NCI-H1436 (cell line): ENCODE results near the gene BLOC1S5.
"Not testable (repeated sequence)": the region's sequence is repeated elsewhere in the genome, so short reads cannot be mapped to it uniquely, and the experiment has no call there.

Experiments
- DNase-seq: peaks from one replicate; lab custom pipeline; 2025; lab: John Stamatoyannopoulos, UW

The BLOC1S5 gene

DNA sequence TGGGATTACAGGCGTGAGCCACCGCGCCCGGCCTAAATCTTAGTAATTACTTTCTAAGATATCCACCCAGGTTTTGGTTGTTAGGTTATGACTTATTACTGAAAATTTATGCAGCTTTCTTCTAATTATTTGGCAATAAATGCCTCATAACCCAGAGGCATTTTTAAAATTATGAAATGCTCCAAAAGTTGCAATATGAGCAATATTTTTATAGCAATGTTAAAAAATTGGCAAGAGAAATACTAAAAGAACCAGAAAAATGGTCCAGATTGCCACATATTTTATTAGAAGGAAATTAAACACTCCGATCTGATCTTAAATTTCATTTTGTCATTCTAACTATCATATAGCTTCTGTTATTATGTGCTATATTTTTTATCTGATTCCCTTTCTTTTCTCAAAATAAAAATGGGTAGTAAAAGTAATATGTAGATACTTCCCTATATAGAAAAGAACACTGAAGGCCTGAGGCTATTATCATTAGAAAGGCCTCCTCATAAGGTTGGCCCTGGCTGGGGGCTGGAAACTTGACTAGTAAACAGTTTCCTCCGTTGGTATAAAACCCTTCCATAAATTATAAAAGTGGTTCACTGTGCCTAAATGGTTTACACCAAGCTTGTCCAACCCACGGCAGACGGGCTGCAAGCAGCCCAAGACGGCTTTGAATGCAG lies 22.1 kb downstream of the BLOC1S5 start:
- no peak for DNase-seq

DNA sequence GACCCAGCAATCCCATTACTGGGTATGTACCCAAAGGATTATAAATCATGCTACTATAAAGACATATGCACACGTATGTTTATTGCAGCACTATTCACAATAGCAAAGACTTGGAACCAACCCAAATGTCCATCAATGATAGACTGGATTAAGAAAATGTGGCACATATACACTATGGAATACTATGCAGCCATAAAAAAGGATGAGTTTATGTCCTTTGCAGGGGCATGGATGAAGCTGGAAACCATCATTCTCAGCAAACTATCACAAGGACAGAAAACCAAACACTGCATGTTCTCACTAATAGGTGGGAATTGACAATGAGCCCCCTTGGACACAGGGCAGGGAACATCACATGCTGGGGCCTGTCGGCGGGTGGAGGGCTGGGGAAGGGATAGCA lies 30.1 kb downstream of the BLOC1S5 start:
- DNase-seq, result not testable (repeated sequence)

DNA sequence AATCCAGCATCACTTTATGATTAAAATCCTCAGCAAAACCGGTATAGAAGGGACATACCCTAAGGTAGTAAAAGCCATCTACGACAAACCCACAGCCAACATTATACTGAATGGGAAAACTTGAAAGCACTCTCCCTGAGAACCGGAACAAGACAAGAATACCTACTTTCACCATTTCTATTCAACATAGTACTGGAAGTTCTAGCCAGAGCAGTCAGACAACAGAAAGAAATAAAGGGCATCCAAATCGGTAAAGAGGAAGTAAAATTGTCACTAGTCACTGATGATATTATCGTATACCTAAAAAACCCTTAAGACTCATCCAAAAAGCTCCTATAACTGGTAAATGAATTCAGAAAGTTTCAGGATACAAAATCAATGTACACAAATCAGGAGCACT lies 33.3 kb downstream of the BLOC1S5 start:
- DNase-seq, result no peak

DNA sequence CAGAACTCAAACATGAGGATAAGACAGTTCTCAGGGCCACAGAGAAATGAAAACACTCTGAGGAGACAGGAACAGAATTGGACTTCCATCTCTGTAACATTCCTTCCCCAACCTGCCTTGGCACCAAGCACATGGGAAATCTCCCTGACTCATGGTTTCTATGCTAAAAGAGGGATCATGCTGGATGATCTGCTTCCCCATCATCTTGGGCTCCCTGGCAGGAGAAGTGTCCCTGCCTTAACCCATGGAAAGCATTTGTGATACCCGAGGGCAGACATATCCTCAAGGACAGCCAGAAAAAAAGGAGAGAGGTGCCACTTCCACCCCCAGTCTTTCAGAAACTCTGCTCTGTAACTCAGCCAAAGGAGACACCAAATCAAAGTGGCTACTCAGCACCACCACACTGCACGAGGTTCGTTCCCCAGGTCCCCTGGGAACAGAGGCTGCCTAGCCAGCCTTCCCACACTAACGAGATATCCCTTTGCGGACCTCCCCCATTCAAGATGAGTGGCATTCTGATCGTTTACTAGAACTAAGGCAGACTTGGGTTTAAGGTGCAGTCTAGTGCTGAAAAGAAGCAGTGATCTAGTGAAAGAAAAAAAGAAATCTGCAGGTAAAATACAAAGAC lies 34.8 kb downstream of the BLOC1S5 start:
- DNase-seq, result peak; percentile 14

DNA sequence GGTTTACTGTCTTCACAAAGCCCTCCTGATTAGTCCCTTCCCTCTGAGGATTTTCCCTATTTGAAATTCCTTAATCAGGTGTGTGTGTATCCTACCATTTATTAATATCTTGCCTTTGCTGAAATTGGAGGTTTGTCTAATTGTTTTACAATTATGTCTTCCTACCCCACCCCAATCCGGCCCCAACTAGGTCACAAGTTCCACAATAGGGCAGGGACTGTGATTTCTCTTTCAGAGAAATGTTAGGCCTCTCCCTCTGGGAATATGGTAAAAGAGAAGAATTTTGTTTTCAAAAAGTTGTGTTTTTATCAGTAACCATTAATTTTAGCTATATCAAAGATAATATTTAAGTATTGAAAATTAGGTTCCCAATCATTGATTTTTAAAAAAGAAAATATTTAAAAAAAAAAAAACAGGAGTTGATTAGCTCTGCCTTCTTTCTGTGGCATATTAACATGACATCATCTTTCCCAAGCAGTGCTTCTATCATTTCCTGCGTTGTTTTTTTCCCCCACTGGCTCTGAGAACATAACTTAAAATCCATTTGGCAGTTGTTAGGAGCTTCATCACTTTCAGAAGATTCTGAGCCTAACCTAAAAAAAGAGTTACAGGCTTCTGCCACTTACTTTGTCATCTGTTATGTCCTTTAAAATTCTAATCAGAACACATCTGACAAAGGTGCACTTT lies 36.1 kb downstream of the BLOC1S5 start:
- no peak for DNase-seq

DNA sequence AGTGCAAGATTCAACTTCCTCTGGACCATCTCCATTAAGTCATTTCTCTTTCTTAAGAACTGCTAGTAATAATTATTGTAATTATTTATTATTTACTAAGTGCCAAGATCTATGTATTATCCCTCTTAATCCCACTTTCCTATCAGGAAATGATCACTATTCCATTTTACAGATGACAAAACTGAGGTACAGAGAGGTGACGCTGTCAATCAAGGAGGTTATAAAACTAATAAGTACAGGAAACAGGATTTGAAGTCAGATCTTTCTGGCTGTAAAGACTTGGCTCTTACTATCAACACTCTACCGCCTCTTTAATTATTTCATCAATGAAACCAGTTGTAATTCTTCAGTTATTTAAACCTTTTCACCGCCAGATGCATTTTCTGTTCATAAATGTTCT lies 37.4 kb downstream of the BLOC1S5 start:
- no peak for DNase-seq

DNA sequence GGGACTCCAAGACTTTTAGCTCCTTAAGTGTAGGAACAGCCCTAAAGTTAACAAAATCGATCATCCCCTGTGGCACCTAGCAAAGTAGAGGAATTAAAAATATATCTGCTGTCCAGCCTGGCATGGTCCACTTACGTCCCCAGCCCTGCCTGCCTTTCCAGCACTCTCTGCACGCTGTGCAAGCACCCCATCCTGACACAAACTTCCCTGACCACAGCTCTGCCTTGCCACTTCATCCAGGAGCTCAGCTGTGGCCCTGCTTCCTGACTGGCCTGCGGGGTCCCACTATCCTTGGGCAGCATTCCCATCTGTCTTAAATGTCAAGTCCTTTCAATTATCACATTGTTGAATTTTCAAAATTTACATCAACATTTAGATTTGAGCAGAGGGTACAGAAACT lies 39.0 kb downstream of the BLOC1S5 start:
- no peak for DNase-seq

DNA sequence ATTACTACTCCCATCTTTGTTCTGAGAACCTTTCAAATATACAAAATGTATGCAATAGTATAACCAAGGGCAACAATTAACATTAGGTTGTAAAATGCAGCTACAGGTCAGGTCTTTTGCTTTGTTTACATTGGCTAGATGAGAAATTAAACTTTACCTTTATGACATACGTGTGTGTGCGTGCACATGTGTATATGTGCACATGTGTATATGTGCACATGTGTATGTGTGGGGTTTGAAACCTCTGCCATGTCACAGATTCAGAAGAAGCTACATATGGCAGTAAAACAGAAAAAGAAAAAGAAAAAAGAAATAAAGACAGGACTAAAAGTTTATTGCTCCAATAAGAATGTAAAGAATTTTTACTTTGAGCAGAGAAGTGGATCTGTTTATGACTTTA lies 40.6 kb downstream of the BLOC1S5 start:
- no peak for DNase-seq

DNA sequence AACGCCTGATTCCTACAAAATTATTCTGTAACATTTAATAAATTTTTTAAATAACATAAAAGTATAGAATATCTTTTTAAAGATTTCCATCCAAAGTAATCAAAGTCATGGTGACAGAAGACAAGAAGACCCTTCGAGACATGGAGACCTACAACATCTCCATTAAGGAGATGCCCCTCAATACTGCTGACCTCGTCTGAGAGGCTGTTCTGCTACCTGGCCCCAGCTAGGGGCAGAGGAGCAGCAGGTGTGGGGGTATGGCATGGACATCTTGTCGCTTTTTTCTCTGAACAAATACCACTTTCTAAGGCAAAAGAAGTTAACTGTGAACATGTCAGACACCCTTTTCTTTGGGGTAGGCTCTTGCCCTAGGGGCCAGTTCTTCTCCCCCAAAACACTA lies 44.1 kb downstream of the BLOC1S5 start:
- no peak for DNase-seq

DNA sequence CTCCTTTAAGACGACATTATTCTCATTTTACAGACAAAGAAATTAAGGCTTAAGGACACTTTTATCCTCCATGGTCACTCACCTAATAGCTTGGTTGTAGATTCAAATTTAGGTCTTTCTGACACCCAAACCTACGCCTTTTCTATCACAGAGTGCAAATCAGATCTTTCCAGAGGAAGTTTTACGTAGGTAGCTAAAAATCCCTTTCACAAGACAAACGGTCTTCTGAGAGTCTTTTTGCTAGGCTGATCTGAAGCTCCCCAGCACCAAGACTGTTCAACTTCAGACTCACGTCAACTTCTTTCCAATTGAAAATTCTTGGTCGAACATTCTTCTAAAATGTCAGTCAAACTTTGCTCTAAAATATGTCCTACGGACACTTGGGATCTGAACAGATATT lies 46.5 kb downstream of the BLOC1S5 start:
- no peak for DNase-seq

DNA sequence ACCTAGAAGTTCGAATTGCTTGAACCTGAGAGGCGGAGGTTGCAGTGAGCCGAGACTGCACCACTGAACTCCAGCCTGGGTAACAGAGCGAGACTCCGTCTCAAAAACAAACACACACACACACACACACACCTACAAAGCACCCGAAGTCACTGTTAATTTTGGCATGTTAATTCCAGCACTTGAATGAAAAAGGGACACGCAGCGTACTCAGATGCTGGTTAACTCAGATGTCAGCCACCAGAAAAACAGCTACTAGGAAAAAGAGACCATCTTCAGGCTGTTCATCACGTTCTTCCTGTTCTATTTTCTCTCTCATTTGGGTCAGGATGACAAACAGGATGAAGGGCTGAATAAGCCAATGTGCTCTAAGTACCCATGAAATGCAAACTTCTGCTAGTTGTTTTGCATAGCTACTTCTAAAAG lies 46.9 kb downstream of the BLOC1S5 start:
- DNase-seq, result no peak

DNA sequence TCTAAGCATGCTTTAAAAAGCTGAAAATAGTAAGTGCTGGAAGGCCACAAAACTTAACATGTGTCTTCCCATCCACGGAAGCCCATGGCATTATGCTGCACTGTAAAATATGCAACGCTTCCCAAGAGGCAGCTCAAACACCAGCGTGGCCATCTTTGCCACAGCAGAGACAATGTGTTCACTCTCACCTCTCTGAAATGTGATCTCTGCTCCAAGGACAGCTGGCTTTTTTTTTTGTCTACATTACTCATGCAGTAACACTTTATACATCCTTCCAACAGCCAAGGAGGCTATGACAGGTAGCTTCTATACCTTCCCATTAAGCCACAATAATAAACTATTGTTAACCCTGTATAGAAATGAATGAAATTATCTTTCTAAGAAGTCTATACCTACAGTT lies 49.2 kb downstream of the BLOC1S5 start:
- DNase-seq, result no peak

DNA sequence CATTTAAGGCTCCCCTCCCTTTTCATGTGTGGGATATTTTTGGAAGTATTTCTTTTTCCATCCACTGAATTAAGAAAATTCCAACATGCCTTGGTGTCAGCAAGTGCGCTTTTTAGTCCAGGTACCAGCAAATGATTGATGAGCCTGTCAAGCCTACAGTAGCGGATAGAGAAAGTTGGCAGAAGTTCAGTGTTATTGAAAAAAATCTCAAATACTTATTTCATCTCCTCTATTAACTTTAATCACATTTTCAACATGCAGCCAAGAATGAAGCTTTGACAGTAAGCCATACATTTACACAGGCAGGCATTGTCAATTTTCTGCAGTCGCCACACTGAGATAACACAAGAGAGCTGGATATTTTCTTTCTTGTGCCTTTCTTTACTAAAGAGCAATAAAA lies 50.4 kb downstream of the BLOC1S5 start:
- no peak for DNase-seq

DNA sequence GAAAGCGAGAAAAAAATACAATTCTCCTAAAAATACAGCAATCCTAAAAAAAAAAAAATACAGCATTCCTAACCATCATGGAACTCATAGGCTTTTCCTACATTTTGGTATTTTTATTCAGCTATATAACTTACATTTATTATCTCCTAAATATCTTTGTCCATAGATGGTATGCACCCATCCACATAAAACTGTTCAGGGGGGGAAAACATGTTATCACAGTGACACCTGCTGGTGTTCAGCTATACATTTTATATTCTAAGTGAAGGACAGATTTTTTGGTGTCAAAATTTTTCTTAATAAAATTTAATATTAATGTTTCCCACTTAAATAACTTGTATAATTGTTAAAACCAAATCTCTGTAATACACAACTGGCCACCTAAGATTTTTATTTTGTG lies 58.0 kb downstream of the BLOC1S5 start:
- peak; percentile 14 for DNase-seq

DNA sequence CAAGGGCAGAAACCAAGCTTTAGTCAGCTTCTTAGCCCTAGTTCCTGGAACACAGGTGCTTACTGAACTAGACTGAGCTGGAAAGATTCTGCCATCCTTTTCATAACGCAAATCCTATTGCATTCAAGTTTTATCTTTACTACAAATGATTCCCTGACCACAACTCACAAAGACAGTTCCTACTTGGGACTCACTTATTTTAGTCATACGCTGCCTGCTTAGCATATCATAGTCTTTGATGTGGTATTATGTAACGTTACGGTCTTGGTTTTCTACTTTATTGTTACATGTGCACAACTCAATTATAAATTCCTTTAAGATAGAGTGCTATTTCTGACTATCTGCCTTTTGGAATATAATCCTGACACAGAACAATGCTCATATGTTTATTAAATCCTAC lies 59.1 kb downstream of the BLOC1S5 start:
- DNase-seq, result no peak

DNA sequence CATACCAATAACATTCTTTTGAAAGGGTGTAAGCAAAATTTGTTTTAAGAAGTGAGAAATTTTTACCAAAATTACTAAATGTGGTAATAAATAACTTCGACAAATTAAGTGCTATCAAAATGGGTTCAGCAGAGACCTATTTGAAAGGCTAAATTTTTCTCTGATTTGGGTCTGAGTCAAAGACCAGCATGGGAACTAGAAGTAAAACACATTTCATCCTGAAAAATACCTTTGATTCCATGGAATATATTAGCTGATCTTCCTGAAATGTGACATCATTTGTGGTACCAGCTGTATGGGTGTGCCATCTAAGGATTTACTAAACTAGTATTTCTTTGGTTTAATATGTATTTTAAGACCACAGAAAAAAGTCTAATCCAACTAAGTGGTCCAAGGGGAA lies 63.6 kb downstream of the BLOC1S5 start:
- DNase-seq, result no peak

DNA sequence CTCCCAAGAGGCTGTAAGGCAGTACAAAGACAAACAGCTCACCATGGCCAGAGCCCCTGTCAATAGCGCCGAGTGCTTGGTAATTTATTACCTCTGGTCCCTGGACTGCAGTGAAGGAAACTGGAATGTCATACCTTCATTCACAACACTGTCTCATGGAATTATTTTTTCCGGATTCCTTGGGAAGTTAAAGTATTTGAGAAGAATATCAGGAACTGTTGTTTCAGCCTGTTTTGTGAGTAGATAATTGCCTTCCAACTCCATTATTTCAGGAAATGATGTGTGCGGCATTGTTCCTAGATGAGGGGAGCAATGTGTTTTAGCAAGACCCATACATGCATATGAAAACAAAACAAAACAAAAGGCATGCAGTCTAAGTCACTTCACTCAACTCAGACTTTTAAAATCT lies 64.0 kb downstream of the BLOC1S5 start:
- DNase-seq, result no peak

DNA sequence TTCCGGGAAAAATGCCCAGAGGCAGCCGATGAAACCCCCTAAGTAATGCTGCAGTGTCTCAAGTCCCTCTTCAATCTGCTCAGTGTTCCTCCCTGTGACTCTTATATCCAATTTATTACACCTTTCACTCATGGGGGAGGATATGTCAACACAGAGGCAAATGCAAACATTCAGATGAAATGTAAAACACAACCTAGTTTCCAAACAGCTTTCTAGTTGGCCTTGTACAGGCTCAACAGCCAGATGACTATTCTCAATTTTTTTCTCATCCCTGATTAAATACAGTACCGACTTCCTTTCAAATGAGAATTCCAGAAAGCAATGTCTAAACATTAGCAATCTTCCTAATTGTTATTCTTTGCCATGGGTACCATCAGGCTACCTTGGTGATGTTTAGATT lies 65.0 kb downstream of the BLOC1S5 start:
- no peak for DNase-seq

DNA sequence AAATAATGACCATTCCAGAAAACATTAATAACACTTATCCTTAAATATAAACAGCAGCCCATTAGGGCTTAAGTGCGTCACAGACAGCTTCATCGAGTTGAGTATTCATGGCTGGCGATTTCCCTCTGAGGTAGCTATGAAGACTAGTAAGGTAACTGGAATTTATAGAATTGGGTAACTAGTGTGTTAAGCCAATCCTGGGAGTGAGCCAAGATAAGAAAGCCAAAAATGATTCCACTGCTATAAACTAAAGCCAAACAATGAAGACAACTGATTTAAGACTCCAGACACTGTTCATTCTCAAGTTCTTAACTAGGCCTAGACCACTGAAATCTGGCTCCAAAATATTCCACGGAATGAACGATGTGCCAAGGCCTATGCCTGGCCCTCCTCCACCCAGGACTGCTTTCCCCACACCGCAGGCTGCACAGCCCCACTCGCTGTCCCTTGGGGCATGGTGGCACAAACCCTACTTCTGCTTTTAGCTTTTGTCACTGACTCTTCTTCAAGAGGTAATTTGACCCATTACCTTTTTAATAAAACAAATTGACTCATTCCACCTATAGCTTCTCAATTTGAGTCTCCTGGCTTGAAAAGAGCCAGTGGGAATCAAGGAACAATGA lies 66.0 kb downstream of the BLOC1S5 start:
- DNase-seq, result no peak

DNA sequence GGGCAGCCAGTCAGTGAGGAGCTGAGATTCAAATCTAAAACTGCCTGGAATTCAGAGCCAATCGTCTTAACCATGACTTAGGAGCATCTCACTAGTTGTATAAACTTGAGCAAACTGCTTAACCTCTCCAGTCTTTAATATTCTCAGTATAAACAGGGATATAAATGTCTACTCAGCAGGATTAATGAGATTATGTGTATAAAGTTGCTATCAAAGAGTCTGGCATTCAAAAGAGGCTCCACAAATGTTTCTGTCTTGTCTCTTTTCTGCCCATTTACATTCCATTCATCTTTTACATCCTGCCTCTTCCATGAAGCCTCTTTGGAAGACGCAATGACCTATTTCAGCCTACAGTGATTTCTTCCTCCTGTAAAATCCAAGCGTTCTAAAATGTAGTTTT lies 66.9 kb downstream of the BLOC1S5 start:
- DNase-seq, result no peak

DNA sequence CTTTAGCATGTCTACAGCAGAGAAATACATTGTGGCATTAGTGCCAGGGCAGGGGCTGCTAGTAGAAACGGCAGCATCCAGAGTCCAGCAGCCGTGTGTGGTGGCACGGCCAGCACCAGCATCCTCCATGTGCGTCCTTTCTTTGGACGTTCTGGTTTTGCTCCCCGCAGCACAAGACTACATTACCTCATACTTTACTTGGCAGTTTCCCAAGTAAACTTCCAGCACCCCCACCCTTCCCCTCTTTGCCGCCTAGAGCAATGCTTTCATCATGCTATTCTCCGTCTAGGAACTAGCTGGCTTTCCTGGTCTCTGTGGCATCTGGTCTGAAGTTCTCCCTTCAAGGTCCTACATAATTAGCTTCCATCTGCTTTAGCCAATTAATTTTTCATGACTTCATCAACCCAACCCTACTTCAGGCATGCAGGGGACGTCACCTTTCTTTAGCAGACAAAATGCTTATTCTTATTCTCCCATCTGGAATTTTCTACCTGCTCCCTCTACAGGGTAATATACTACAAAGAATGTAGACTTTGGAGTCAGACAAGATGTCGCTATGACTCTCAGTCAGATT lies 67.6 kb downstream of the BLOC1S5 start:
- no peak for DNase-seq

DNA sequence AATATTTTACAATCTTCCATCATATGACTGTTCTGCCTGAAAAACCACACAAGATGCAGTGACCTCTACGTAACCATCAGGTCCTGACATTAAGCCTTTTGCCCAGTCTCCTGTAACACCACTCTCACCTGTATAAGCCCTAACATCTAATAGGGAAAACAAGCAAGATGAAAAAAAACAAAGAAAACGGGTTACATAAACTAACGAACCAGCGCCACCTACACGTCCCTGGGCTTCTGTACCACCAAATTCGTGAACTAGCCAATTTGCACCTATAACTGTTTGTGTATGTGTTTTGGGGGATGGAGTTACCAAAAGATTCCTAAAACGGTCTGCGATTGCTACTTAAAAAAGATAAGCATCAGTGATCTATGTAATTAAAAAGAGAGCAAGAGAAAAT lies 70.2 kb downstream of the BLOC1S5 start:
- no peak for DNase-seq

DNA sequence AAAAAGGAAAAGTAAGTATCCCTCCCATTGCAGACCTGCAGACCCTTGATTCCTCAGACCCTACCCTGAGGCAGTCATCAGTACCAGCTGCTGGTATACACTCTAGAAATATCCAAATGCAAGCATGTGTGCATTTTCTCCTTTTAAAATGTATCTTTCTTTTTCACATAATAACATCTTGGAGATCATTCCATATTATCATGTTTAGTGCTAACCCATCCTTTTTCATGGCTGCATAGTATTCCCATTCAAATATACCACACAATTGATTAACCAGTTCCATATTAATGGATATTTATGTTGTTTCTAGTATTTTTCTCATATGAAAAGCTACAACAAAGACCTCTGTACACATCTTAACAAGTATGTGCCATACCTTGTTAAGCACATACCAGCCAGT lies 70.8 kb downstream of the BLOC1S5 start:
- DNase-seq, result no peak
